ENCODE measurements around the gene VWF.

The VWF gene

DNA sequence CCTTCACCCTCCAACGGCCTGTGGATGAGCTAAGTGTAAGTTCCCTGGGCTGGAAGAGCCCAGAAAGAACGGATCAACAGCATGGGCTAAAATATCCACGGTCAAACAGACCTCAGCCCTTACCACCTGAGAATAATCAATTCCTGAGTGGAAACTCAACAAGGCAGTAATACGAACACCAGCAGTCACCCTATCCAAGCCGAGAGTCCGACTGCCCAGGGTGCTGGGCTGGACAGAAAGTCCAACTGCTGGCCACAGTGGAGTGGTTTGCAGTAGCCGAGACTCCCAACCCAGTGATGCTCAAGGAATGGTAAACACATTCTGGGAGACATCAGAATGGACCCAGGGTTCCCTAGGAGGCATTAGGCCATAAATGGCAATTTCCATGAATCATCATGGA is 216.2 kb downstream of the VWF start:
- DNase-seq (ENCODE audit: low read depth) = no peak
- no peak for TF ChIP-seq MAX (IDR thresholded peaks at IDR 0.05; ENCODE audit: low read depth, low read length)
- TF ChIP-seq MYC (IDR thresholded peaks at IDR 0.05; ENCODE audit: low read depth, low read length) = no peak
- TF ChIP-seq, protein P1, sequence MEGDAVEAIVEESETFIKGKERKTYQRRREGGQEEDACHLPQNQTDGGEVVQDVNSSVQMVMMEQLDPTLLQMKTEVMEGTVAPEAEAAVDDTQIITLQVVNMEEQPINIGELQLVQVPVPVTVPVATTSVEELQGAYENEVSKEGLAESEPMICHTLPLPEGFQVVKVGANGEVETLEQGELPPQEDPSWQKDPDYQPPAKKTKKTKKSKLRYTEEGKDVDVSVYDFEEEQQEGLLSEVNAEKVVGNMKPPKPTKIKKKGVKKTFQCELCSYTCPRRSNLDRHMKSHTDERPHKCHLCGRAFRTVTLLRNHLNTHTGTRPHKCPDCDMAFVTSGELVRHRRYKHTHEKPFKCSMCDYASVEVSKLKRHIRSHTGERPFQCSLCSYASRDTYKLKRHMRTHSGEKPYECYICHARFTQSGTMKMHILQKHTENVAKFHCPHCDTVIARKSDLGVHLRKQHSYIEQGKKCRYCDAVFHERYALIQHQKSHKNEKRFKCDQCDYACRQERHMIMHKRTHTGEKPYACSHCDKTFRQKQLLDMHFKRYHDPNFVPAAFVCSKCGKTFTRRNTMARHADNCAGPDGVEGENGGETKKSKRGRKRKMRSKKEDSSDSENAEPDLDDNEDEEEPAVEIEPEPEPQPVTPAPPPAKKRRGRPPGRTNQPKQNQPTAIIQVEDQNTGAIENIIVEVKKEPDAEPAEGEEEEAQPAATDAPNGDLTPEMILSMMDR (IDR thresholded peaks at IDR 0.05; ENCODE audit: low read depth, low read length) = no peak
- TF ChIP-seq POLR2A (IDR thresholded peaks at IDR 0.05; ENCODE audit: extremely low read depth, insufficient read length) = no peak
- no peak overlapping the region for H3K4me3 ChIP-seq (ENCODE audit: low read depth, low read length)

DNA sequence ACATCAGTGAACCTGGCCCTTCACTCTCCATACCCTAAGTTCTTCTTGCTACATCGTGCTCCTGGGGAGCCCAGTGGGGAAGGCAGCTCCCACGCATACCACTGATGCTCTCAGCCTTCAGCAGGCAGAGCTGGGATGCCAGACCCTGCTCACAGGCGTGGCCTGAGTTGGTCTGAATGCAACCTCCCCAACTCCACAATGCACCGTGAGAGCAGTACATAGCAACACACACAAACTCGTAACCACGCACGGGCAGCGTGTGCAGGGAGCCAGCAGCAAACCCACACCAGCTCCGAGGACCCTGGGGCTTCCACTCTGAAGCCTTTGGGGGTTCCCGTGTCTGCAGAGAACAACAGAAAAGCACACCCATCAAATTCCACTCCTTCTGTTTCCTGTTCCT is 216.7 kb downstream of the VWF start:
- no peak overlapping the region for H3K4me3 ChIP-seq (ENCODE audit: low read depth, low read length)
- DNase-seq (ENCODE audit: low read depth) = peak; percentile 9
- TF ChIP-seq, protein P1 (IDR thresholded peaks at IDR 0.05; ENCODE audit: low read depth, low read length) = no peak
- TF ChIP-seq POLR2A (IDR thresholded peaks at IDR 0.05; ENCODE audit: extremely low read depth, insufficient read length) (no peak), MAX (IDR thresholded peaks at IDR 0.05; ENCODE audit: low read depth, low read length) (no peak), MYC (IDR thresholded peaks at IDR 0.05; ENCODE audit: low read depth, low read length) (no peak)

GRCh38 chr12:5905757-5906156 is 218.7 kb downstream of the VWF start:
- TF ChIP-seq MAX (IDR thresholded peaks at IDR 0.05; ENCODE audit: low read depth, low read length) (no peak), POLR2A (IDR thresholded peaks at IDR 0.05; ENCODE audit: extremely low read depth, insufficient read length) (no peak), MYC (IDR thresholded peaks at IDR 0.05; ENCODE audit: low read depth, low read length) (no peak)
- no peak overlapping the region for H3K4me3 ChIP-seq (ENCODE audit: low read depth, low read length)
- DNase-seq (ENCODE audit: low read depth) = no peak

DNA sequence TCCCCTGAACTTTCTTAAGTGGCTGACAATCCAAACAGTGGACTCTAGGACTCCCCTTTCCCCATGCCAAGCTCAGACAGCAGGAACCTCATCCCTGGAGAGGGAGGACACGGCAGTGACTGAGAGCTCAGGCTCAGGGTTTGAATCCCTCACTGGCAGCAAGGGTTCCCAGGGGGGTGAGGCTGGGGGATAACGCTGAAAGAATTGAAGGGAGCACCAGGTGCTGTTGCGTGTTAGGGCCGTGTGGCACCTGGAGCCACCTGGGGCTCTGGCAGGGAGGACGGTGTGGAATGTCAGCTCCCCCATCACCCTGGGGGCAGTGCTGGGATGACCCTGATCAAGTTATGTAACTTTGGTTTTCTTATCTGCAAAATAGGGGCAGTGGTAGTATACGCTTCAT is 219.5 kb downstream of the VWF start:
- TF ChIP-seq POLR2A (IDR thresholded peaks at IDR 0.05; ENCODE audit: extremely low read depth, insufficient read length) (no peak), MAX (IDR thresholded peaks at IDR 0.05; ENCODE audit: low read depth, low read length) (no peak), MYC (IDR thresholded peaks at IDR 0.05; ENCODE audit: low read depth, low read length) (no peak)
- TF ChIP-seq, protein P1 (IDR thresholded peaks at IDR 0.05; ENCODE audit: low read depth, low read length) = no peak
- no peak for DNase-seq (ENCODE audit: low read depth)
- no peak overlapping the region for H3K4me3 ChIP-seq (ENCODE audit: low read depth, low read length)

DNA sequence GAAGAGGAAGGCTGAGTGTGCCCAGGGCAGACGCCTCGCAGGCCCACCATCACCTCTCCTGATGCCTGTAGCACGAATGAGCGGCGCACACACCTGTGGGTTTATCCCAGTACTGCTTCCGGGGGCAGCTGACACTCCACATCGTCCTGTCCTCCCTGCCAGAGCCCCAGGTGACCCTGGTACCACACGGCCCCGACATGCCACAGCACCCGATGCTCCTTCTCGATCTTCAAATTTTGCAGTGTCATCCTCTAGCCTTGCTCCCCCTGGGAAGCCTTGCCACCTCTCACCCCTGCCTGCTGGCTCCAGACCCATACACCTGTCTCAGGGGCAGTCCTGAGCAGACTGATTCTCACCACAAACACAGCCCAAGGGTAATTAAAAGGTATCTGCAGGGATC is 220.0 kb downstream of the VWF start:
- no peak for TF ChIP-seq POLR2A (IDR thresholded peaks at IDR 0.05; ENCODE audit: extremely low read depth, insufficient read length)
- TF ChIP-seq, protein P1 (IDR thresholded peaks at IDR 0.05; ENCODE audit: low read depth, low read length) = no peak
- no peak for TF ChIP-seq MYC (IDR thresholded peaks at IDR 0.05; ENCODE audit: low read depth, low read length)
- TF ChIP-seq MAX (IDR thresholded peaks at IDR 0.05; ENCODE audit: low read depth, low read length) = no peak
- H3K4me3 ChIP-seq (ENCODE audit: low read depth, low read length) = no peak overlapping the region
- DNase-seq (ENCODE audit: low read depth) = no peak

DNA sequence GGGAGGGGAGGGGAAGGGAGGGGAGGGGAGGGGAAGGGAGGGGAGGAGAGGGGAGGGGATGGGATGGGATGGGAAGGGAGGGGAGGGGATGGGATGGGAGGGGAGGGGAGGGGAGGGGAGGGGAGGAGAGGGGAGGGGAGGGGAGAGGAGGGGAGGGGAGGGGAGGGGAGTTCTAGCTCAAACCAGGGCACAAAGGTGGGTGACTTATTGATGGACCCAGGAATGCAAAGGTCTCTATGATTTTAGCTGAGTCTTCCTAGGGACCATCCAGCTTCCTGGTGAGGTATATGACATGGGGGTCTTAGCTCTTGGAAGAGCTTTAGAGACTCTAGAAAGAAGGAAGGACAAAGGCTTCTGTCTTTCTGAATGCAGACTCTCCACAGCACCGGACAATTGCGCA is 221.7 kb downstream of the VWF start:
- no peak for DNase-seq (ENCODE audit: low read depth)
- no peak overlapping the region for H3K4me3 ChIP-seq (ENCODE audit: low read depth, low read length)

GRCh38 chr12:5901416-5901815 is 223.1 kb downstream of the VWF start:
- no peak for DNase-seq (ENCODE audit: low read depth)
- TF ChIP-seq MAX (IDR thresholded peaks at IDR 0.05; ENCODE audit: low read depth, low read length) = no peak
- H3K4me3 ChIP-seq (ENCODE audit: low read depth, low read length) = no peak overlapping the region

More for the DNA sequence above, 221.7 kb downstream of the VWF start:
- no peak for TF ChIP-seq MYC (IDR thresholded peaks at IDR 0.05; ENCODE audit: low read depth, low read length)

Data from NB4 (cell line).